CD14-positive monocyte (primary cell): ENCODE results near the gene PAX7. TPM values are rescaled to one million over a fixed set of nuclear protein-coding genes. Genes with fewer than 3 reads are reported as not detected.

ENCODE experiments used
- DNase-seq, 3 donors: peaks; one replicate each; pipeline ENCODE4 v3.0.0-alpha.2; 2011 to 2022
- H2AFZ ChIP-seq: 2 replicates; pipeline ENCODE4 v1.6.0; 2012; ENCODE audit warnings: mild to moderate bottlenecking, low read depth, low read length, inconsistent platforms; ENCODE audit not compliant: insufficient read depth, poor library complexity, severe bottlenecking
- H3K27ac ChIP-seq, 2 donors: 1 replicate in 1 of 2; 2 replicates in 1 of 2; pipeline ENCODE4 v1.5.1; 2012 to 2013; ENCODE audit warnings: low read length in 2 of 2, control low read depth in 1 of 2, inconsistent platforms in 1 of 2, low read depth in 1 of 2, mild to moderate bottlenecking in 1 of 2
- H3K27me3 ChIP-seq, 2 donors: one replicate each; pipeline versions ENCODE4 v1.6.0 to v1.6.1; 2011 to 2013; ENCODE audit warnings: low read length in 2 of 2; ENCODE audit not compliant: control insufficient read depth in 2 of 2, insufficient read depth in 2 of 2
- H3K36me3 ChIP-seq, 2 donors: replicated peaks in 1 of 2; 1 replicate in 1 of 2; 2 replicates in 1 of 2; pipeline versions ENCODE4 v1.5.1 to v1.6.1; 2012 to 2013; ENCODE audit warnings: low read length in 2 of 2, control low read depth in 1 of 2, inconsistent platforms in 1 of 2, mild to moderate bottlenecking in 1 of 2; ENCODE audit not compliant: insufficient read depth in 2 of 2, control insufficient read depth in 1 of 2
- H3K4me1 ChIP-seq, 2 donors: 1 replicate in 1 of 2; 2 replicates in 1 of 2; pipeline versions ENCODE4 v1.5.1 to v1.6.1; 2012 to 2013; ENCODE audit warnings: low read length in 2 of 2, control low read depth in 1 of 2, inconsistent platforms in 1 of 2, mild to moderate bottlenecking in 1 of 2, moderate library complexity in 1 of 2; ENCODE audit not compliant: insufficient read depth in 2 of 2, control insufficient read depth in 1 of 2
- H3K4me2 ChIP-seq: replicated peaks from 2 replicates; pipeline ENCODE3; 2012; ENCODE audit warnings: low read length, moderate library complexity, mild to moderate bottlenecking; ENCODE audit not compliant: poor library complexity, severe bottlenecking; ENCODE audit errors: extremely low read depth
- H3K4me3 ChIP-seq, 3 experiments: fragments of 200-600 bp in 1 of 3; sonication (generic) in 1 of 3; replicated peaks in 1 of 3; 1 replicate in 2 of 3; 2 replicates in 1 of 3; pipeline ENCODE4 v1.5.1; 2011 to 2013; ENCODE audit warnings: low read length in 3 of 3, mild to moderate bottlenecking in 3 of 3, control low read depth in 2 of 3, low read depth in 2 of 3, inconsistent platforms in 1 of 3, moderate library complexity in 1 of 3
- H3K79me2 ChIP-seq: 2 replicates; pipeline ENCODE4 v1.6.0; 2012; ENCODE audit warnings: mild to moderate bottlenecking, control low read depth, inconsistent platforms, low read length, moderate library complexity; ENCODE audit not compliant: insufficient read depth
- H3K9ac ChIP-seq: 2 replicates; pipeline ENCODE4 v1.6.0; 2017; ENCODE audit warnings: low read length, mild to moderate bottlenecking; ENCODE audit not compliant: insufficient read depth, poor library complexity, severe bottlenecking
- H3K9me3 ChIP-seq, 2 donors: replicated peaks in 1 of 2; 1 replicate in 1 of 2; 2 replicates in 1 of 2; pipeline versions ENCODE4 v1.5.1 to v1.6.1; 2012 to 2013; ENCODE audit warnings: low read length in 2 of 2, control low read depth in 1 of 2; ENCODE audit not compliant: control insufficient read depth in 1 of 2, insufficient read depth in 1 of 2
- H4K20me1 ChIP-seq: 2 replicates; pipeline ENCODE4 v1.6.0; 2012; ENCODE audit warnings: mild to moderate bottlenecking, low read length, control low read depth, moderate library complexity; ENCODE audit not compliant: insufficient read depth
- H3K27ac Mint-ChIP-seq, 7 donors: one replicate each; pipeline ENCODE4 v1.8.0; 2020; ENCODE audit warnings: mild to moderate bottlenecking in 7 of 7, mixed read lengths in 7 of 7, moderate library complexity in 6 of 7, inconsistent platforms in 2 of 7
- H3K27me3 Mint-ChIP-seq, 3 donors: one replicate each; pipeline ENCODE4 v1.8.0; 2021 to 2022; ENCODE audit warnings: low read depth in 3 of 3, mild to moderate bottlenecking in 3 of 3, mixed read lengths in 3 of 3, moderate library complexity in 3 of 3, inconsistent platforms in 1 of 3
- H3K36me3 Mint-ChIP-seq, 2 donors: one replicate each; pipeline ENCODE4 v1.8.0; 2020; ENCODE audit warnings: mixed read lengths in 2 of 2, inconsistent platforms in 1 of 2, mild to moderate bottlenecking in 1 of 2
- H3K4me1 Mint-ChIP-seq: one replicate; pipeline ENCODE4 v1.8.0; 2020; ENCODE audit warnings: mild to moderate bottlenecking, mixed read lengths
- H3K4me3 Mint-ChIP-seq, 2 donors: one replicate each; pipeline ENCODE4 v1.8.0; 2020; ENCODE audit warnings: mild to moderate bottlenecking in 2 of 2, mixed read lengths in 2 of 2, moderate library complexity in 1 of 2
- H3K9me3 Mint-ChIP-seq, 7 donors: one replicate each; pipeline ENCODE4 v1.8.0; 2020 to 2022; ENCODE audit warnings: mixed read lengths in 7 of 7, mild to moderate bottlenecking in 6 of 7, moderate library complexity in 6 of 7, inconsistent platforms in 2 of 7
- WGBS: methylation state at CpG from one replicate; pipeline ENCODE4 v1.1.5; 2013; ENCODE audit warnings: missing lambda C conversion rate; ENCODE audit not compliant: insufficient coverage; 5-methylcytosine and 5-hydroxymethylcytosine counted together
- intact Hi-C, 2 donors: fragments of 100-400 bp; cut with micrococcal nuclease; formaldehyde crosslinking; loops; one replicate each; pipeline versions ENCODE4 v1.15.0 to v1.15.1; 2023
- polyA plus RNA-seq, 3 donors: library from polyadenylated mRNA; depleted of rRNA in 1 of 3; unstranded in 2 of 3; stranded (reverse) in 1 of 3; fragments of 300-500 nt in 2 of 3; fragments of >200 nt in 1 of 3; fragmentation: Illumina TruSeq in 2 of 3; gene quantifications; 1 replicate in 2 of 3; 2 replicates in 1 of 3; pipeline ENCODE4 v1.2.3, GENCODE V29; 2012 to 2021
- TF ChIP-seq, protein P1 (sequence below): fragments of 200-600 bp; IDR thresholded peaks from one replicate; pipeline ENCODE4 v1.8.0; 2022; ENCODE audit warnings: antibody characterized with exemption, mild to moderate bottlenecking

PAX7 gene
- polyA plus RNA-seq, 3 donors, result not detected

DNA sequence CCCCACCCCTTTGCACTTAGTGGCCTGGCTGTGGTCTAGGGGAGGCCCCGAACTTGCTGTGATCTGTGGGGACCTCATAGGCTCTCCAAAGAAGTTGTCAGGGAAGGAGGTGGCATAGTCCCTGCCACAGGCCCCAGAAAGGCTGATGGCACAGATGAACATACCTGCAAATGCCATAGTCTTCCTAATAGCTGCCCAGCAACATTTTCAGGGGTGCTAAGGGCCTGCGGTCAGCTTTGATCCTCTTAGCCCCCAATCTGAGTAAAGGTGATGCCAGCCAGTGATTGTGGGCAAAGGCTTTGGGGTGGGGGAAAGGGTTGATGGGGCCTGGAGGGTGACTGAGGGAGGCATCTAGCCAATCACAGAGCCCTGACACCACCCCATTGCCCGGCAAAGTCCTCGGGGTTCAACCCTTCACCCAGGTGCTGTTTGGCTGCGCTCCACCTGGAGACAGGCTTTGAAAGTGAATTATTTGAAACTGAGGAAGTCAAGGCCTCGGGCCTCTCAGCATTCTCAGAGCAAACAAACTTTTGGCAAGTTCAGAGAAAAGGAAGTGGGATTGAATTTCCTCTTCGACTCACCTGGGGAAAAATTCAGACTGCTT, 35.8 kb downstream of the PAX7 start:
- H3K4me3 Mint-ChIP-seq, result no peak overlapping the region
- no peaks in the 10 kb centered on the region for H3K79me2 ChIP-seq
- H3K9me3 Mint-ChIP-seq, result peaks cover 0 to 3% (median 0%) of the 10 kb centered on the region in 7 donors
- H3K4me3 ChIP-seq, result no peak overlapping the region
- WGBS, result 46% methylated on average over 4 of the region's 7 CpGs
- no peak overlapping the region for H3K9ac ChIP-seq
- H3K36me3 ChIP-seq, result no peaks in the 10 kb centered on the region
- H3K4me1 ChIP-seq, result no peaks in the 10 kb centered on the region
- intact Hi-C loops, result no loop called here
- H3K27ac ChIP-seq, result no peak overlapping the region
- H3K27me3 ChIP-seq, result no peaks in the 10 kb centered on the region
- TF ChIP-seq, protein P1, sequence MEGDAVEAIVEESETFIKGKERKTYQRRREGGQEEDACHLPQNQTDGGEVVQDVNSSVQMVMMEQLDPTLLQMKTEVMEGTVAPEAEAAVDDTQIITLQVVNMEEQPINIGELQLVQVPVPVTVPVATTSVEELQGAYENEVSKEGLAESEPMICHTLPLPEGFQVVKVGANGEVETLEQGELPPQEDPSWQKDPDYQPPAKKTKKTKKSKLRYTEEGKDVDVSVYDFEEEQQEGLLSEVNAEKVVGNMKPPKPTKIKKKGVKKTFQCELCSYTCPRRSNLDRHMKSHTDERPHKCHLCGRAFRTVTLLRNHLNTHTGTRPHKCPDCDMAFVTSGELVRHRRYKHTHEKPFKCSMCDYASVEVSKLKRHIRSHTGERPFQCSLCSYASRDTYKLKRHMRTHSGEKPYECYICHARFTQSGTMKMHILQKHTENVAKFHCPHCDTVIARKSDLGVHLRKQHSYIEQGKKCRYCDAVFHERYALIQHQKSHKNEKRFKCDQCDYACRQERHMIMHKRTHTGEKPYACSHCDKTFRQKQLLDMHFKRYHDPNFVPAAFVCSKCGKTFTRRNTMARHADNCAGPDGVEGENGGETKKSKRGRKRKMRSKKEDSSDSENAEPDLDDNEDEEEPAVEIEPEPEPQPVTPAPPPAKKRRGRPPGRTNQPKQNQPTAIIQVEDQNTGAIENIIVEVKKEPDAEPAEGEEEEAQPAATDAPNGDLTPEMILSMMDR, result no peak
- DNase-seq, result no peak
- no peaks in the 10 kb centered on the region for H4K20me1 ChIP-seq
- no peaks in the 10 kb centered on the region for H3K9me3 ChIP-seq
- H2AFZ ChIP-seq, result no peak overlapping the region
- H3K4me1 Mint-ChIP-seq, result no peaks in the 10 kb centered on the region
- H3K36me3 Mint-ChIP-seq, result no peaks in the 10 kb centered on the region
- H3K27me3 Mint-ChIP-seq, result peaks cover 14 to 39% (median 18%) of the 10 kb centered on the region in 3 donors
- H3K4me2 ChIP-seq, result no peak overlapping the region
- no peak overlapping the region for H3K27ac Mint-ChIP-seq

DNA sequence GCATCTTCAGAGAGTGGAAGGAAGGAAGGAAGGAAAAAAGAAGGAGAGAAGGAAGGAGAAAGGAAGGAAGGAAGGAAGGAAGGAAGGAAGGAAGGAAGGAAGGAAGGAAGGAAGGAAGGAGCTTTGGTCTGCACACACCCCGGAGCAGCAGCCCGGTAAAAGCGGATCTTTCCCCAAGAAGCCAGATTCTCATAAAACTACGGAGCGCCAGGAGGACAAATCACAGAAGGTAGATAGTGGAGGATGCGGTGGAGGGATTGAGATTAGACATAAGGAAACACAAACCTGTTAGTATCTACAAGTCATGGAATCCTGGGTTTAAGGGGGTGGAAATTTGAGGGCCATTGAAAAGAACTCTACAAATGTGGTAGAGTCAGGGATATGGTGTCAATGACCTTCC, 36.7 kb downstream of the PAX7 start:
- Histone ChIP-seq H3K27me3 (no peaks in the 10 kb centered on the region), H3K9ac (no peak overlapping the region), H4K20me1 (no peaks in the 10 kb centered on the region), H3K4me2 (no peak overlapping the region), H3K79me2 (no peaks in the 10 kb centered on the region), H3K36me3 (no peaks in the 10 kb centered on the region), H2AFZ (no peak overlapping the region), H3K4me3 (no peak overlapping the region), H3K9me3 (no peaks in the 10 kb centered on the region), H3K27ac (no peak overlapping the region), H3K4me1 (no peaks in the 10 kb centered on the region)
- intact Hi-C loops, result no loop called here
- TF ChIP-seq, protein P1, result no peak
- Mint-ChIP-seq H3K9me3 (peaks cover 0 to 3% (median 0%) of the 10 kb centered on the region in 7 donors), H3K27me3 (peaks cover 16 to 33% (median 18%) of the 10 kb centered on the region in 3 donors), H3K36me3 (no peaks in the 10 kb centered on the region), H3K4me3 (peak overlapping the region in 1 of 2 donors; percentile 28), H3K4me1 (no peaks in the 10 kb centered on the region), H3K27ac (no peak overlapping the region)
- WGBS, result 100% methylated on average over 1 of the region's 6 CpGs
- DNase-seq, result no peak
